RWPE1 (cell line): Measurements from ENCODE around the gene PHAF1.
A peak's percentile ranks its signal among the peaks of the same experiment; 100 is the strongest.

Experiments used
- CTCF ChIA-PET: fragments of 350-600 bp; sonication (Branson Sonifier 250); formaldehyde crosslinking; extraction: SDS; loops from one replicate; lab custom pipeline; 2021; lab: Yijun Ruan, JAX
- POLR2A ChIA-PET: fragments of 400-600 bp; formaldehyde crosslinking; extraction: SDS; loops from one replicate; lab custom pipeline; 2020; ENCODE audit warnings: antibody characterized with exemption; ENCODE audit not compliant: low non-redundant PET; lab: Yijun Ruan, JAX
- DNase-seq: peaks from one replicate; pipeline ENCODE4 v3.0.0; 2012; ENCODE audit warnings: low spot score
- H3K27ac ChIP-seq: fragments of 450-650 bp; 2 replicates; pipeline ENCODE4 v1.5.1; 2017
- CTCF ChIP-seq: fragments of 450-650 bp; conservative IDR thresholded peaks from 2 replicates; pipeline ENCODE4 v1.5.1; 2017; ENCODE audit warnings: low read depth, mild to moderate bottlenecking

Gene PHAF1

DNA sequence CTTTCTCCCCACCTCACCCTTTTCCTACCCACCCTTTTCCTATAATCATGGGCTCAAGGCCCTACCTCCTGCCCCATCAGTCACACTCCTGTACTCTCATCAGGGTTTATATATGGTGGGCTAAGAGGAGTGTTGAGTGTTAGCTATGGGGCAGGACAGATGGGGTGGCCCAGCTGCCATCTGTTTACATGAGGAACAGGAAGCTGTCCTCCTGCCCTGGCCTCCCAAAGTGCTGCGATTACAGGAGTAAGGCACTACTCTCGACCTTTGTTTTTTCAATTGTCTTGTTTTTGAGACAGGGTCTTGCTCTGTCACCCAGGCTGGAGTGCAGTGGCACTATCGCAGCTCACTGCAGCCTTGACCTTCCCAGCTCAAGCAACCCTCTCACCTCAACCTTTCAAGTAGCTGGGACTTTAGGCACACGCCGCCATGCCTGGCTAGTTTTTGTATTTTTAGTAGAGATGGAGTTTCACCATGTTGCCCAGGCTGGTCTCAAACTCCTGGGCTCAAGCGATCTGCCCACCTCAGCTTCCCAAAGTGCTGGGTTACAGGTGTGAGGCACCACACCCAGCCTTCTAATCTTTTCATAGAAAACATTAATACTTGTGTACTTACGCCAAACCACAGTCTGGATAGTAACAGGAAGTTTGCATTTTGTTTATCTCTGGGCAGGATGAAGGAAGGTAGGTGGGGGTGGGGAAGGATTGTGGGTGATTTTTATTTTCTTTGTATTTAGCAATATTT, 48.3 kb downstream of the PHAF1 start:
- CTCF ChIA-PET = interaction anchor here (0.6 kb wide), 1 partner anchor 615 kb away, joined by 3 read pairs; no protein-coding TSS in a partner anchor
- POLR2A ChIA-PET = no interaction called here
- no peak for DNase-seq
- TF ChIP-seq CTCF = no peak
- H3K27ac ChIP-seq = peak overlapping the region; percentile 40

DNA sequence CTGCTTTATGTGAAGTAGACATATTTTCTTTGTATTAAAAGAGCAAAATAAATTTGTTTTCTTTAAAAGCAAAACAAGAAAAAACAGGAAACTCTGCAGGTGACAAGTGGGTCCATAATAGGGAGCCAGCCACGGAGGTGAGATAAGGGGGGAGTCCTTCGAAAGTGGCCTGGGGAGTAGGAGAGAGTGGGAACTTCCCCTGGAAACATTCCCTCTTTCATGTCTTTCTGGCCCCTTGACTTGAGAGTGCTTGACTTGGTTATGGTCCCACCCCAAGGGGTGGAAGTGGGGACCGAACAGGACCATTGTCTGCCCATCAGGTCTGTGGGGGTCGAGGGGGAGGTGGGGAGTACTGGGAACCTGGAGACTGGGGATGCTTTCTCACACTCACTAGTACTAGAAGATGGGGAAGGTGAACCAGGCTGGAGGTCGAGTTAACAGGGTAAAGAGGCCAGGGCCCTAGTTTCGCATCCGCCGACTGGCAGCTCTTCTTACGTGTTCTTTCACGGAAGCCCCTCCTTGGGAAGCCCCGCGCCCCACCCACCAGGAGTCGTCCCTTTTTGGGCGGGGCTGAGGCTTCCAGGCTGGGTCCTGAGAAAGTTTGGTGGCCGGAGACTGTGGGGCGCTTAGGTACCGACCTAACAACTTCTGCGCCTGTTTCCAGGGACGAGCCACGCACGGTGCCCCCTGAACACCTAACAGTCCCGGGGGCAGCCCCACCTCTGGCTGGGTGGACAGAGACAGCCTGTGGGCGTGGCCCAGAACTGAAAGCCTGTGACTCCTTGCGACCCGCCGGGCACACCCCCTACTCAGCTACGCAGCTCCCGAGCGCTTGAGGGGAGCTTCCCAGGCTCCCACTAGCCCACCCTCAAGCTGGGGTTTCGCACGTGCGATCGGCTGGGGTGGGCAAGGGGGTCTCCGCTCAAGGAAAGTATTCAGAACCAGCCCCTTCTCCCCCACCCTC, 49.2 kb downstream of the PHAF1 start:
- TF ChIP-seq CTCF = no peak
- peak overlapping the region; percentile 82 for H3K27ac ChIP-seq
- DNase-seq = no peak
- ChIA-PET POLR2A (interaction anchor here (1.0 kb wide), 1 partner anchor 188 kb away, joined by 3 read pairs; no protein-coding TSS in a partner anchor), CTCF (interaction anchor here (0.7 kb wide), 1 partner anchor 27 kb away, joined by 3 read pairs; no protein-coding TSS in a partner anchor)

DNA sequence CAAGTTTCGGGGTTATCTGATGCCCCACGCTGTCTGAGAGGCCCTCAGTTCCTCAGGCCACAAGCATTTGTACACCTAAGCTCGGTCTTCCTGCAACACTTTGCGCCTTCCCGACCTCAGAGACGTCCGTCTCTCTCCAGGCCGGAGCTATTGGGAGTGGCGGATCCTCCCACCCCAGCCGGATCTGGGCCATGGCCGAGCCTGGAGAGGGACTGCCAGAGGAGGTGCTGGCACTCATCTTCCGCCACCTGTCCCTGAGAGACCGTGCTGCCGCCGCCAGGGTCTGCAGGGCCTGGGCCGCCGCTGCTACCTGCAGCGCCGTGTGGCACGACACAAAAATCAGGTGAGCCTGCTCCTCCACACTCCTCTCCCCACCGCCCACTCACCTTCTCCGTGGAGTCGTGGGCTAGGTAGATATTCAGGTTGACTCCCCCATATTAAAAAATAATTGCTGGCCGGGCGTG, 51.9 kb downstream of the PHAF1 start:
- CTCF ChIA-PET = interaction anchor here (1.0 kb wide), 1 partner anchor 18 kb away, joined by 3 read pairs; no protein-coding TSS in a partner anchor
- POLR2A ChIA-PET = no interaction called here
- TF ChIP-seq CTCF = no peak
- peak overlapping the region; percentile 82 for H3K27ac ChIP-seq
- no peak for DNase-seq

GRCh38 chr16:67162506-67163163, 52.9 kb downstream of the PHAF1 start:
- POLR2A ChIA-PET = interaction anchor here (1.2 kb wide), 1 partner anchor 12 kb away, joined by 6 read pairs; no protein-coding TSS in a partner anchor
- no peak for TF ChIP-seq CTCF
- no peak for DNase-seq
- H3K27ac ChIP-seq = peak overlapping the region; percentile 98
- CTCF ChIA-PET = interaction anchor here (0.6 to 1.4 kb wide), 5 partner anchors 12 to 184 kb away, joined by 3 to 5 read pairs (median 3); no protein-coding TSS in a partner anchor

DNA sequence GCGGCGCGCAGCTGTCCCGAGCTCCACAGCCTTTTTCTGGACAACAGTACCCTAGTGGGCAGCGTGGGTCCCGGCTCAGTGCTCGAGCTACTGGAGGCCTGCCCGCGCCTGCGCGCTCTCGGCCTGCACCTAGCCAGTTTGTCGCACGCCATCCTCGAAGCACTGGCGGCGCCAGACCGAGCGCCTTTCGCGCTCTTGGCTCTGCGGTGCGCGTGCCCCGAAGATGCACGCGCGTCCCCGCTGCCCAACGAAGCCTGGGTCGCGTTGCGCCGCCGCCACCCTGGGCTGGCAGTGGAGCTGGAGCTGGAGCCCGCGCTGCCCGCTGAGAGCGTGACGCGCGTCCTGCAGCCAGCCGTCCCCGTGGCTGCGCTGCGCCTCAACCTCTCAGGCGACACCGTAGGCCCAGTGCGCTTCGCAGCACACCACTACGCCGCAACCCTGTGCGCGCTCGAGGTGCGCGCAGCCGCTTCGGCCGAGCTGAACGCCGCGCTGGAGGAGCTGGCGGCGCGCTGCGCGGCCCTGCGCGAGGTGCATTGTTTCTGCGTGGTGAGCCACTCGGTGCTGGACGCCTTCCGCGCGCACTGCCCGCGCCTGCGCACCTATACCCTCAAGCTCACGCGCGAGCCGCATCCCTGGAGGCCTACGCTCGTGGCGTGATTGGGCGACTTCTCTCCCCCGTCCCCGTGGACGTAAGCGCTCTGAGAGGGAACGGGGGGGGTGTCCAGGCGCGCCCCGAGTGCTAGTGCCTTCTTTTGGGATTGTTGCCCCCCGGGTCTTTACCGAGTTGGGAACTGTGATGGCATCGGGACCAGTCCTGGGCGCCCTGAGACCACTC, 53.6 kb downstream of the PHAF1 start:
- no peak for DNase-seq
- ChIA-PET POLR2A (interaction anchor here (1.2 kb wide), 1 partner anchor 11 kb away, joined by 6 read pairs; no protein-coding TSS in a partner anchor), CTCF (interaction anchor here (0.6 to 1.4 kb wide), 6 partner anchors 8 to 119 kb away, joined by 3 to 5 read pairs (median 3); no protein-coding TSS in a partner anchor)
- no peak for TF ChIP-seq CTCF
- peak overlapping the region; percentile 98 for H3K27ac ChIP-seq
